Panc1 (cell line): ENCODE results near the gene POU4F2. TPM values are rescaled to one million over a fixed set of nuclear protein-coding genes. Genes with fewer than 3 reads are reported as not detected.

Experiments
- ATAC-seq: fragments of 200-7000 bp; cut with Tn5 transposase; 2 replicates; pipeline ENCODE4 v1.9.1; 2020; ENCODE audit warnings: mild to moderate bottlenecking, moderate library complexity
- BruUV-seq: library from RNA; stranded (reverse); fragments of 400-500 nt; replicated peaks from 2 replicates; lab custom pipeline; 2021; lab: Mats Ljungman, UMichigan
- CTCF ChIA-PET: fragments of 300-600 bp; sonication (Branson Sonifier 250); formaldehyde crosslinking; loops from one replicate; lab custom pipeline; 2022; ENCODE audit warnings: antibody characterized with exemption; lab: Charles Lee
- POLR2A ChIA-PET: fragments of 300-600 bp; sonication (Branson Sonifier 250); formaldehyde crosslinking; loops from one replicate; lab custom pipeline; 2022; ENCODE audit warnings: antibody characterized with exemption; lab: Charles Lee
- DNase-seq: peaks from one replicate; pipeline ENCODE4 v3.0.0-alpha.2; 2010; ENCODE audit warnings: low read depth, low spot score
- H3K27ac ChIP-seq: 2 replicates; pipeline ENCODE4 v1.5.1; 2011; ENCODE audit warnings: mild to moderate bottlenecking, low read length, inconsistent platforms
- H3K27me3 ChIP-seq: fragments of 200-500 bp; sonication (Bioruptor generic); 2 replicates; pipeline ENCODE4 v1.6.0; 2014; ENCODE audit warnings: low read length, inconsistent platforms; ENCODE audit not compliant: control insufficient read depth, insufficient read depth
- H3K36me3 ChIP-seq: fragments of 200-500 bp; sonication (Bioruptor generic); 2 replicates; pipeline ENCODE4 v1.5.1; 2014; ENCODE audit warnings: inconsistent platforms, mild to moderate bottlenecking, low read length, moderate library complexity; ENCODE audit not compliant: control insufficient read depth, insufficient read depth
- H3K4me1 ChIP-seq: 2 replicates; pipeline ENCODE4 v1.5.1; 2011; ENCODE audit warnings: inconsistent platforms, mild to moderate bottlenecking, low read length, moderate library complexity; ENCODE audit not compliant: control insufficient read depth, insufficient read depth
- H3K4me3 ChIP-seq, 2 experiments: 2 replicates each; pipeline ENCODE4 v1.5.1; 2011 to 2012; ENCODE audit warnings: low read depth in 2 of 2, low read length in 2 of 2, mild to moderate bottlenecking in 2 of 2, inconsistent platforms in 1 of 2, moderate library complexity in 1 of 2
- H3K9me3 ChIP-seq: fragments of 200-500 bp; sonication (Bioruptor generic); 2 replicates; pipeline ENCODE4 v1.5.1; 2014; ENCODE audit warnings: low read depth, mild to moderate bottlenecking, inconsistent platforms, low read length, moderate library complexity; ENCODE audit not compliant: control insufficient read depth, insufficient read depth
- CTCF ChIP-seq: fragments of 450-650 bp; IDR thresholded peaks from 2 replicates; pipeline ENCODE4 v1.5.1; 2017; ENCODE audit warnings: mild to moderate bottlenecking
- POLR2AphosphoS5 ChIP-seq: IDR thresholded peaks from 2 replicates; pipeline ENCODE4 v1.6.1; 2012; ENCODE audit warnings: mild to moderate bottlenecking, low read depth, low read length, moderate library complexity
- REST ChIP-seq, 2 experiments: IDR thresholded peaks; 2 replicates each; pipeline ENCODE4 v1.6.1; 2011 to 2012; ENCODE audit warnings: low read depth in 2 of 2, control low read depth in 1 of 2, low read length in 1 of 2, mild to moderate bottlenecking in 1 of 2, moderate library complexity in 1 of 2; ENCODE audit not compliant: insufficient read depth in 1 of 2
- SIN3A ChIP-seq: IDR thresholded peaks from 2 replicates; pipeline ENCODE4 v1.6.1; 2012; ENCODE audit warnings: low read depth, mild to moderate bottlenecking, low read length, moderate library complexity, borderline replicate concordance; ENCODE audit not compliant: insufficient read depth
- TCF7L2 ChIP-seq: IDR thresholded peaks from 2 replicates; pipeline ENCODE4 v1.6.1; 2011; ENCODE audit warnings: mild to moderate bottlenecking, low read depth, low read length, inconsistent platforms
- in situ Hi-C: cut with HindIII; loops from 2 replicates; pipeline ENCODE4 v1.10.0; 2016; ENCODE audit warnings: low sequenced_read_pairs, low pct_unique_long_range_greater_than_20kb
- intact Hi-C: fragments of 100-400 bp; cut with micrococcal nuclease; formaldehyde crosslinking; loops from one replicate; pipeline ENCODE4 v1.10.0; 2022; ENCODE audit not compliant: unreplicated experiment
- total RNA-seq: library from RNA; stranded (reverse); gene quantifications from one replicate; pipeline ENCODE4 v1.2.1, GENCODE V29; 2021; ENCODE audit not compliant: unreplicated experiment

POU4F2 gene
- total RNA-seq, 1 experiment from 2014 or later = not detected

- POLR2A ChIA-PET = no interaction called here
- H3K9me3 ChIP-seq = no peaks in the 10 kb centered on the region
- intact Hi-C loops = no loop called here
- H3K27ac ChIP-seq = no peak overlapping the region
- CTCF ChIA-PET = no interaction called here
- in situ Hi-C loops = no loop called here
- TF ChIP-seq CTCF = no peak
- TF ChIP-seq SIN3A = no peak
- no peak for TF ChIP-seq POLR2AphosphoS5
- TF ChIP-seq TCF7L2 = no peak
- no peak for TF ChIP-seq REST (IDR thresholded peaks at IDR 0.05; ENCODE audit: insufficient read depth in 1 of 2, low read depth in 2 of 2, low read length in 1 of 2)
- H3K36me3 ChIP-seq = no peaks in the 10 kb centered on the region
- BruUV-seq = no TSS peak
- no peak for DNase-seq
- no peak for ATAC-seq
- H3K4me3 ChIP-seq = no peak overlapping the region
- H3K4me1 ChIP-seq = no peaks in the 10 kb centered on the region
- no peaks in the 10 kb centered on the region; the same call in 1 of the 2 replicates for H3K27me3 ChIP-seq
These were observed 9.1 kb downstream of the POU4F2 start for GRCh38 chr4:146647615-146648460.

- POLR2A ChIA-PET = no interaction called here
- intact Hi-C loops (no loop called here), in situ Hi-C loops (no loop called here)
- Histone ChIP-seq H3K9me3 (no peaks in the 10 kb centered on the region), H3K4me1 (no peaks in the 10 kb centered on the region), H3K4me3 (no peak overlapping the region), H3K27ac (no peak overlapping the region), H3K36me3 (no peaks in the 10 kb centered on the region), H3K27me3 (no peaks in the 10 kb centered on the region)
- BruUV-seq = no TSS peak
- DNase-seq = no peak
- CTCF ChIA-PET = no interaction called here
- TF ChIP-seq CTCF = no peak
- no peak for TF ChIP-seq SIN3A
- no peak for TF ChIP-seq TCF7L2
- TF ChIP-seq REST (IDR thresholded peaks at IDR 0.05; ENCODE audit: insufficient read depth in 1 of 2, low read depth in 2 of 2, low read length in 1 of 2) = no peak
- TF ChIP-seq POLR2AphosphoS5 = no peak
- no peak for ATAC-seq
These were observed 9.7 kb downstream of the POU4F2 start for GRCh38 chr4:146648461-146648783.
